Astrocyte of the cerebellum (primary cell): ENCODE measurements around the gene CNNM2.

Source experiments
- DNase-seq: peaks from one replicate; pipeline ENCODE4 v3.0.0-alpha.2; 2011; ENCODE audit warnings: low read depth
- H3K4me3 ChIP-seq: 2 replicates; pipeline ENCODE4 v1.5.1; 2011; ENCODE audit warnings: mild to moderate bottlenecking, low read depth, low read length, moderate library complexity
- in situ Hi-C: cut with HindIII; loops from 2 replicates; pipeline ENCODE4 v1.10.0; 2017; ENCODE audit warnings: low sequenced_read_pairs
- TF ChIP-seq, protein P1 (sequence below): IDR thresholded peaks from 2 replicates; pipeline ENCODE4 v1.5.1; 2012; ENCODE audit warnings: low read length, low read depth, moderate library complexity, mild to moderate bottlenecking; ENCODE audit errors: missing control alignments

Gene CNNM2

DNA sequence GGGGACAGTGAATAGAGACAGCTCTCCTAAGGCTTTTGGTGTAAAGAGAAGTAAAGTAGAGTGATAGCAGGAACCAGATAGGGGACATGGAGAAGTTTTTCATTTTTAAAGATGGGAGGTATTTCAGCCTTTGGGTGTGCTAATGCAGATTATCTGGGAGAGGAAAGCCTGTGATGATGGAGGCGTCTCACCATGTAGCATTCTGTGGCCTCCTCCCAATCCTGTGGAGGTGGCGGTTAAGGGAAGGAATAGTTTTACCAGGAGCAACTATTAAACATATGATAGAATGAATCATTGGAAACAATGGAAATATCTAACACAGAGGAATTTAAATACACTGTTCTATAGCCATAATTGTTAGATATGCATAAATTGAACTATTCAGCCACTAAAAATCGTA lies 101.3 kb downstream of the CNNM2 start:
- H3K4me3 ChIP-seq = no peak overlapping the region
- in situ Hi-C loops = no loop called here
- TF ChIP-seq, protein P1, sequence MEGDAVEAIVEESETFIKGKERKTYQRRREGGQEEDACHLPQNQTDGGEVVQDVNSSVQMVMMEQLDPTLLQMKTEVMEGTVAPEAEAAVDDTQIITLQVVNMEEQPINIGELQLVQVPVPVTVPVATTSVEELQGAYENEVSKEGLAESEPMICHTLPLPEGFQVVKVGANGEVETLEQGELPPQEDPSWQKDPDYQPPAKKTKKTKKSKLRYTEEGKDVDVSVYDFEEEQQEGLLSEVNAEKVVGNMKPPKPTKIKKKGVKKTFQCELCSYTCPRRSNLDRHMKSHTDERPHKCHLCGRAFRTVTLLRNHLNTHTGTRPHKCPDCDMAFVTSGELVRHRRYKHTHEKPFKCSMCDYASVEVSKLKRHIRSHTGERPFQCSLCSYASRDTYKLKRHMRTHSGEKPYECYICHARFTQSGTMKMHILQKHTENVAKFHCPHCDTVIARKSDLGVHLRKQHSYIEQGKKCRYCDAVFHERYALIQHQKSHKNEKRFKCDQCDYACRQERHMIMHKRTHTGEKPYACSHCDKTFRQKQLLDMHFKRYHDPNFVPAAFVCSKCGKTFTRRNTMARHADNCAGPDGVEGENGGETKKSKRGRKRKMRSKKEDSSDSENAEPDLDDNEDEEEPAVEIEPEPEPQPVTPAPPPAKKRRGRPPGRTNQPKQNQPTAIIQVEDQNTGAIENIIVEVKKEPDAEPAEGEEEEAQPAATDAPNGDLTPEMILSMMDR = no peak
- DNase-seq = no peak

DNA sequence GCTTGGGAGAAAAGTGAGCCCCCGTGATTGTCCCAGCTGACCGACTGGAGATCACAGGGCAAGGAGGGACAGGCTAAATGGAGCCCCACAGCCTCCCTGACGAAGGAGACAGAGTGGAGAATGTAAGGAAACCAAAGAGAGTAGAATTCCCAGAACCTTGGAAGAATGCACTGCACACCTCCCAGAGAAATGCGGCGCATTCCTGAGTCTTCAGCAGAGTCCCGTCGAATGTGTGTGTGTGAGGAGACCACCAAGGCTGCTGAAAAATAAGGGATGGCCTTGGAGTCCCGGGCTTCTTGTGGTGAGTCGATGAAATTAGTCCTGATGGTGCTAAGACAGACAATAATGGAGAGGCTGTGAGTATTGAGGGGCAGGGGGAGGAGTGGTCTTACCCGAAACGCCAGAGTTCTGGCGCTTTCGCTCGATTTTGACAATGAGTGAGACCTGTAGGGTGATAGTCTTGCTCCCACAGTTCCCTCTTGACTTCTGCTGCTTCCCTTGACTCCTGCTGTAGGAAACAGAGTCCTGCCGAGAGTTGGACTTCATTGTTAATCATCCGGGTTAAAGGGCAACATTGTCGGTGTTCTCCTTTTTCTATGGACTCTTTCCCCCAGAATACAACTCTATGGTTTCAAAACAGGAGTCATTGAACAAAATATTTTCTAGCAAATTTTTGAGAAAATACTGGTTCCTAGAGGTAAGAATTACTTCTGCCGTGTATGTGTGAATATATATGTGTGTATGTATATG lies 103.2 kb downstream of the CNNM2 start:
- H3K4me3 ChIP-seq = no peak overlapping the region
- no peak for DNase-seq
- in situ Hi-C loops = no loop called here
- TF ChIP-seq, protein P1 = no peak

DNA sequence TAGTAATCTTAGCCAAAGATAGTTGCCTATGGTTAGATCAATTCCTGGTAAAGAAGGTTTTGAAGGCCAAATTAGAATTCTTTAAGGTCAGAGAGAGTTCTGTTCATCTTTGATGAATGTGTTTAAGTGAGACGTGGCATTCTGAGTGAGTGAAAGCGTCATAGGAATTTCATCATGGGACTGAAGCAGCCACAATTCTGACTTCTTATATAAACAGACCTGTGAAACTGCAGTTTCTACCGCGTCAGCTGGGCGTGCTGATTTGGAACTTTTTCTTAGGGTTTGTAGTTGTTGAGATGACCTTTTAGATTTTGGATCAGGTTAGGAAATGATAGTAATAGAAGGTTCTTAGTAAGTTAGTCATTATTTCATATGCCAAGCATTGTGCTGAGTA lies 103.8 kb downstream of the CNNM2 start:
- DNase-seq = no peak
- H3K4me3 ChIP-seq = no peak overlapping the region
- in situ Hi-C loops = no loop called here
- TF ChIP-seq, protein P1 = no peak

DNA sequence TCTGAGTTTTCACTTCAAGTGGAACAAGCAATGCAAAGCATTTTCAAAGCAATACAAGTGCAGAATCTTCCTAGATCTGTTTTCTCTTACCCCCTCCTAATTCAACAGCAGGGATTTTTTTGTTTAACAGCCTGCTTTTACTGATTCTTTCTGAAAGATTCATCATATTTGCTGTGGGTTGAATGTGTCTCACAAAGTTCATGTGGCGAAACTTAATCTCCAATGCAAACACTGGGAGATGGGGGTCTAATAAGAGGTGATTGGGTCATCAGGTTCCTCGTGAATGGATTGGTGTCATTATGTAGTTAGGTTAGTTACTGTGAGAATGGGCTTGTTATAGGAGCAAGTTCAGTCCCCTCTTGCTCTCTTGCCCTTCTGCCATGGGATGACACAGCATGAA lies 107.6 kb downstream of the CNNM2 start:
- DNase-seq = no peak
- in situ Hi-C loops = no loop called here
- H3K4me3 ChIP-seq = no peak overlapping the region
- TF ChIP-seq, protein P1 = no peak

DNA sequence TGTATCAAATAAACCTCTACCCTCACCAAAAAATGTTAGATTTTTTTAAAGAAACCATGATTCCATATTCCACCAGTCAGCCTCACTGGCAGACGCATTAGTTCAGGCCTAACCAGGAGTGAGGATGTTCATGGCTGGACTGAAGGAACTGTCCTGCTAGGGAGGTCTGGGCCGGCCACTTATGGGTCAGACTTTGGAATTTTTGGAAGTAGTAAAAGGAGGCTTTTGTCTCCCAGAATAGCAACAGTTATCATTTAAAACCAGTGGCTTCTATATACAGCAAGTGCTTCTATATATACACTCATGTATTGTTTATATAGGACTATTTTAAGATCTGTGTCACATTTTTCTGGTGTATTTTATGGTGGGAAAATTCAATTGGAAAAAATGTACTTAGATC lies 120.5 kb downstream of the CNNM2 start:
- TF ChIP-seq, protein P1 = no peak
- in situ Hi-C loops = no loop called here
- DNase-seq = no peak
- H3K4me3 ChIP-seq = no peak overlapping the region

DNA sequence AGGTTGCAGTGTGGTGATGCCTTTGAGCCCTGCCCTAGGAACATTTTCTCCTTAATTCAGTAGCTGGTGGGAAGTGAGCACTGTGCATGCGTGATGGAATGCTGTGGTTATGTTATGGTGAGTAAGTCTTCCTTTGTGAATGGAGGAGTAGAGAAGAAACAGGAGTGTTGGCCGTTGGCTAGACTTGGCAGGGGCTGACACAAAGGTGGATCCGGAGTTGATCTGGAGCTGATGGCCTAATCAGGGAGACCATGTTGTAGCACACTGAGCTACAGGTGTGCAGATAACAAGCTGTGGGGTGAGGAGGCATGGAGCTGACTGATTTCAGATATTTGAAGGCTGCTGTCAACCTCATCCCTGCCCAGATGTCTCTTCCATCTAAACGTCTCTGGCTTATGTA lies 122.3 kb downstream of the CNNM2 start:
- in situ Hi-C loops = no loop called here
- peak; percentile 75 for DNase-seq
- H3K4me3 ChIP-seq = no peak overlapping the region
- TF ChIP-seq, protein P1 = no peak
